ENCODE data around the gene LPP. TPM values are rescaled to one million over a fixed set of nuclear protein-coding genes. Genes with fewer than 3 reads are reported as not detected.

Gene LPP
- total and polyA plus RNA-seq, 2 of the 13 experiments (the other 11 are each of a cell fraction or from before 2014, with no cell fraction given): 19.2 to 29.9 TPM

DNA sequence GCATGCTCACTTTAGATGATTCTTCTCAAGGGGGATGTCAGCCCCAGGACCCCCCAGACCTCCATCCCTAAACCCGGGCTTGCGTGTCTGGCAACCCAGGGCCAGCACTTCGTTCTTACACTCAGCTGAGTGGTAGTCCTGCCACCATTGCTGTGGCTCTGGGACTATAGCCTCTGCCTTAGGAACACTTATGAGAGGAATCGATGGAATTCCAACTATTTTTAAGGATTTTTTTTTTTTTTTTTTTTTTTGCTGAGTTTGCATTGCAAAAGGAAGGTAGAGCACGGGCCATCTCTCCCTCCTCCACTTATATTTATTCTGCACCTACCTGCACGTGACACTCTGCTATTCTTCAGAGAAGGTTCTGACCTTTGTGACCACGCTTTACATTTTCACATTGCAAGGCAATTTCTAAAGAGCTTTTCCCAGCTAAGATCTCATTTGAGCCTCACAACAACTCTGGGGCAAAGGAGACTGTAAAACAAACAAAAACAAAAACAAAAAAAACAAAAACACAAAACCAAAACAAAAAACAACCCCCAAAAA, 113.9 kb downstream of the LPP start:
- ChIA-PET CTCF (ENCODE audit: low intra/inter-chr PET ratio, low total read pairs) (no interaction called here), POLR2A (interaction anchor here (1.9 kb wide), 1 partner anchor 27 kb away, joined by 9 read pairs; no protein-coding TSS in a partner anchor)
- no peak overlapping the region for H2AFZ ChIP-seq (ENCODE audit: low read length)
- WGBS (ENCODE audit: low lambda C conversion rate): 73% methylated on average over 7 of the region's 7 CpGs
- no peaks in the 10 kb centered on the region for H4K20me1 ChIP-seq (ENCODE audit: insufficient read depth, low read length)
- DNase-seq (ENCODE audit: low spot score): no peak
- intact Hi-C loops (cut with micrococcal nuclease; ENCODE audit: unreplicated experiment) (loop anchor here (10.0 kb wide), 1 partner anchor 523 kb away; the partner anchor contains the start of gene BCL6), in situ Hi-C loops (cut with HindIII; ENCODE audit: extremely low pct_ligation_motif_present, low pct_unique_long_range_greater_than_20kb) (no loop called here)
- peaks cover 39% of the 10 kb centered on the region for H3K79me2 ChIP-seq (ENCODE audit: insufficient read depth, low read length)
- H3K27me3 ChIP-seq (ENCODE audit: control insufficient read depth in 1 of 2, insufficient read depth in 2 of 2, low read length in 2 of 2): no peaks in the 10 kb centered on the region
- peaks cover 99% of the 10 kb centered on the region for H3K4me1 ChIP-seq (ENCODE audit: insufficient read depth, low read length)
- ATAC-seq: no peak
- H3K9ac ChIP-seq (ENCODE audit: insufficient read depth, low read depth, low read length): no peak overlapping the region
- H3K4me3 ChIP-seq (replicated peaks in 1 of 3; ENCODE audit: insufficient read depth in 1 of 3, low read depth in 2 of 3, low read length in 3 of 3): no peak overlapping the region
- no peak overlapping the region for H3K4me2 ChIP-seq (ENCODE audit: low read depth, low read length)
- BruUV-seq (replicated peaks): no TSS peak
- no peak for FAIRE-seq
- no peaks in the 10 kb centered on the region for H3K9me3 ChIP-seq (ENCODE audit: low read length)
- H3K36me3 ChIP-seq (replicated peaks in 1 of 2; ENCODE audit: control insufficient read depth in 1 of 2, insufficient read depth in 2 of 2, low read length in 2 of 2): peaks cover 0 to 5% of the 10 kb centered on the region in 2 experiments; a peak in 1 of 5 replicates
- no peak overlapping the region for H3K27ac ChIP-seq (ENCODE audit: extremely low read length, insufficient read depth, low read length)
- TF ChIP-seq, protein P1, sequence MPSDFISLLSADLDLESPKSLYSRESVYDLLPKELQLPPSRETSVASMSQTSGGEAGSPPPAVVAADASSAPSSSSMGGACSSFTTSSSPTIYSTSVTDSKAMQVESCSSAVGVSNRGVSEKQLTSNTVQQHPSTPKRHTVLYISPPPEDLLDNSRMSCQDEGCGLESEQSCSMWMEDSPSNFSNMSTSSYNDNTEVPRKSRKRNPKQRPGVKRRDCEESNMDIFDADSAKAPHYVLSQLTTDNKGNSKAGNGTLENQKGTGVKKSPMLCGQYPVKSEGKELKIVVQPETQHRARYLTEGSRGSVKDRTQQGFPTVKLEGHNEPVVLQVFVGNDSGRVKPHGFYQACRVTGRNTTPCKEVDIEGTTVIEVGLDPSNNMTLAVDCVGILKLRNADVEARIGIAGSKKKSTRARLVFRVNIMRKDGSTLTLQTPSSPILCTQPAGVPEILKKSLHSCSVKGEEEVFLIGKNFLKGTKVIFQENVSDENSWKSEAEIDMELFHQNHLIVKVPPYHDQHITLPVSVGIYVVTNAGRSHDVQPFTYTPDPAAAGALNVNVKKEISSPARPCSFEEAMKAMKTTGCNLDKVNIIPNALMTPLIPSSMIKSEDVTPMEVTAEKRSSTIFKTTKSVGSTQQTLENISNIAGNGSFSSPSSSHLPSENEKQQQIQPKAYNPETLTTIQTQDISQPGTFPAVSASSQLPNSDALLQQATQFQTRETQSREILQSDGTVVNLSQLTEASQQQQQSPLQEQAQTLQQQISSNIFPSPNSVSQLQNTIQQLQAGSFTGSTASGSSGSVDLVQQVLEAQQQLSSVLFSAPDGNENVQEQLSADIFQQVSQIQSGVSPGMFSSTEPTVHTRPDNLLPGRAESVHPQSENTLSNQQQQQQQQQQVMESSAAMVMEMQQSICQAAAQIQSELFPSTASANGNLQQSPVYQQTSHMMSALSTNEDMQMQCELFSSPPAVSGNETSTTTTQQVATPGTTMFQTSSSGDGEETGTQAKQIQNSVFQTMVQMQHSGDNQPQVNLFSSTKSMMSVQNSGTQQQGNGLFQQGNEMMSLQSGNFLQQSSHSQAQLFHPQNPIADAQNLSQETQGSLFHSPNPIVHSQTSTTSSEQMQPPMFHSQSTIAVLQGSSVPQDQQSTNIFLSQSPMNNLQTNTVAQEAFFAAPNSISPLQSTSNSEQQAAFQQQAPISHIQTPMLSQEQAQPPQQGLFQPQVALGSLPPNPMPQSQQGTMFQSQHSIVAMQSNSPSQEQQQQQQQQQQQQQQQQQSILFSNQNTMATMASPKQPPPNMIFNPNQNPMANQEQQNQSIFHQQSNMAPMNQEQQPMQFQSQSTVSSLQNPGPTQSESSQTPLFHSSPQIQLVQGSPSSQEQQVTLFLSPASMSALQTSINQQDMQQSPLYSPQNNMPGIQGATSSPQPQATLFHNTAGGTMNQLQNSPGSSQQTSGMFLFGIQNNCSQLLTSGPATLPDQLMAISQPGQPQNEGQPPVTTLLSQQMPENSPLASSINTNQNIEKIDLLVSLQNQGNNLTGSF (CRISPR knock-in tag; IDR thresholded peaks at IDR 0.05): no peak
- no peak for TF ChIP-seq DMAP1 (CRISPR knock-in tag; IDR thresholded peaks at IDR 0.05)
- TF ChIP-seq ZIK1 (CRISPR knock-in tag; IDR thresholded peaks at IDR 0.05; ENCODE audit: borderline replicate concordance, low read depth): no peak
- TF ChIP-seq, protein P2, sequence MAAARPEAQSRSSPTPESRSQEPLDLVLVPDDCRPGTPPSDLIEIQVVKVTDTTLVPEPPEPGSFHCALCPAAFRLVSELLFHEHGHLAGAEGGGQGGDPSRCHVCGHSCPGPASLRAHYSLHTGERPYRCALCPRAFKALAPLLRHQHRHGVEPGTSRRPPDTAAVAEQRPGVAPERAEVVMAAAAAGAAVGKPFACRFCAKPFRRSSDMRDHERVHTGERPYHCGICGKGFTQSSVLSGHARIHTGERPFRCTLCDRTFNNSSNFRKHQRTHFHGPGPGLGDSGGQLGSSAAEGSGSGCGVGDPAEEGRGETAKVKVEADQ (CRISPR knock-in tag; IDR thresholded peaks at IDR 0.05; ENCODE audit: borderline replicate concordance): no peak
- TF ChIP-seq FOXO1 (CRISPR knock-in tag; IDR thresholded peaks at IDR 0.05): no peak
- TF ChIP-seq CBX5 (CRISPR knock-in tag; IDR thresholded peaks at IDR 0.05; ENCODE audit: borderline replicate concordance): no peak
- TF ChIP-seq EHMT2 (IDR thresholded peaks at IDR 0.05; ENCODE audit: borderline replicate concordance, low read depth, low read length): no peak
- TF ChIP-seq ZNF747 (CRISPR knock-in tag; IDR thresholded peaks at IDR 0.05; ENCODE audit: borderline replicate concordance): no peak
- TF ChIP-seq ZNF878 (CRISPR knock-in tag; IDR thresholded peaks at IDR 0.05): no peak
- no peak for TF ChIP-seq ZNF441 (CRISPR knock-in tag; IDR thresholded peaks at IDR 0.05; ENCODE audit: borderline replicate concordance)
- no peak for TF ChIP-seq TMF1 (CRISPR knock-in tag; IDR thresholded peaks at IDR 0.05; ENCODE audit: low read depth)
- TF ChIP-seq SNAPC2 (CRISPR knock-in tag; IDR thresholded peaks at IDR 0.05): no peak
- TF ChIP-seq, protein P3, sequence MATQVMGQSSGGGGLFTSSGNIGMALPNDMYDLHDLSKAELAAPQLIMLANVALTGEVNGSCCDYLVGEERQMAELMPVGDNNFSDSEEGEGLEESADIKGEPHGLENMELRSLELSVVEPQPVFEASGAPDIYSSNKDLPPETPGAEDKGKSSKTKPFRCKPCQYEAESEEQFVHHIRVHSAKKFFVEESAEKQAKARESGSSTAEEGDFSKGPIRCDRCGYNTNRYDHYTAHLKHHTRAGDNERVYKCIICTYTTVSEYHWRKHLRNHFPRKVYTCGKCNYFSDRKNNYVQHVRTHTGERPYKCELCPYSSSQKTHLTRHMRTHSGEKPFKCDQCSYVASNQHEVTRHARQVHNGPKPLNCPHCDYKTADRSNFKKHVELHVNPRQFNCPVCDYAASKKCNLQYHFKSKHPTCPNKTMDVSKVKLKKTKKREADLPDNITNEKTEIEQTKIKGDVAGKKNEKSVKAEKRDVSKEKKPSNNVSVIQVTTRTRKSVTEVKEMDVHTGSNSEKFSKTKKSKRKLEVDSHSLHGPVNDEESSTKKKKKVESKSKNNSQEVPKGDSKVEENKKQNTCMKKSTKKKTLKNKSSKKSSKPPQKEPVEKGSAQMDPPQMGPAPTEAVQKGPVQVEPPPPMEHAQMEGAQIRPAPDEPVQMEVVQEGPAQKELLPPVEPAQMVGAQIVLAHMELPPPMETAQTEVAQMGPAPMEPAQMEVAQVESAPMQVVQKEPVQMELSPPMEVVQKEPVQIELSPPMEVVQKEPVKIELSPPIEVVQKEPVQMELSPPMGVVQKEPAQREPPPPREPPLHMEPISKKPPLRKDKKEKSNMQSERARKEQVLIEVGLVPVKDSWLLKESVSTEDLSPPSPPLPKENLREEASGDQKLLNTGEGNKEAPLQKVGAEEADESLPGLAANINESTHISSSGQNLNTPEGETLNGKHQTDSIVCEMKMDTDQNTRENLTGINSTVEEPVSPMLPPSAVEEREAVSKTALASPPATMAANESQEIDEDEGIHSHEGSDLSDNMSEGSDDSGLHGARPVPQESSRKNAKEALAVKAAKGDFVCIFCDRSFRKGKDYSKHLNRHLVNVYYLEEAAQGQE (IDR thresholded peaks at IDR 0.05; ENCODE audit: borderline replicate concordance in 1 of 2, low read depth in 1 of 2, low read length in 2 of 2): no peak
